ENCODE measurements around the gene NDUFA9.

Gene NDUFA9

DNA sequence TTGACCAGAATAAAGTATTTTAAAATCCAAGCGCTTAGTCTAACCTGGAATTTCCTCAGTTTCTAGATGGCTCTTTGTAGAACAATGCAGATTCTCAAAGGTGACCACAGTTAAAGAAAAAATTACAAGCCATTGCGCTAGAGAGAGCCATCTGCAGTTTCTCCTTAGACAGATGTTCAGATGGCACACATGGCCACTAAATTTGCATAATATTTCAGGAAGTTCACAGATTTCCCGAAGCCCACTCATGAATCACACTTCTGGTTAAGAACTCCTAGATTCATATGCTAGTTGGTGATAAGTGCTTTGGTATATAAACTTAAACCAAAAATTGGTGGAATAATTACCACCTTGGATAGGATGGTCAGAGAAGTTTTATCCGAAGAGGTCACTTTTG, 812 bp upstream of the NDUFA9 start:
- no peak for TF ChIP-seq ZFX (IDR thresholded peaks at IDR 0.05)
- TF ChIP-seq, protein P1, sequence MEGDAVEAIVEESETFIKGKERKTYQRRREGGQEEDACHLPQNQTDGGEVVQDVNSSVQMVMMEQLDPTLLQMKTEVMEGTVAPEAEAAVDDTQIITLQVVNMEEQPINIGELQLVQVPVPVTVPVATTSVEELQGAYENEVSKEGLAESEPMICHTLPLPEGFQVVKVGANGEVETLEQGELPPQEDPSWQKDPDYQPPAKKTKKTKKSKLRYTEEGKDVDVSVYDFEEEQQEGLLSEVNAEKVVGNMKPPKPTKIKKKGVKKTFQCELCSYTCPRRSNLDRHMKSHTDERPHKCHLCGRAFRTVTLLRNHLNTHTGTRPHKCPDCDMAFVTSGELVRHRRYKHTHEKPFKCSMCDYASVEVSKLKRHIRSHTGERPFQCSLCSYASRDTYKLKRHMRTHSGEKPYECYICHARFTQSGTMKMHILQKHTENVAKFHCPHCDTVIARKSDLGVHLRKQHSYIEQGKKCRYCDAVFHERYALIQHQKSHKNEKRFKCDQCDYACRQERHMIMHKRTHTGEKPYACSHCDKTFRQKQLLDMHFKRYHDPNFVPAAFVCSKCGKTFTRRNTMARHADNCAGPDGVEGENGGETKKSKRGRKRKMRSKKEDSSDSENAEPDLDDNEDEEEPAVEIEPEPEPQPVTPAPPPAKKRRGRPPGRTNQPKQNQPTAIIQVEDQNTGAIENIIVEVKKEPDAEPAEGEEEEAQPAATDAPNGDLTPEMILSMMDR (conservative IDR thresholded peaks at IDR 0.05) = no peak
- H3K27ac ChIP-seq = peak overlapping the region; percentile 86

DNA sequence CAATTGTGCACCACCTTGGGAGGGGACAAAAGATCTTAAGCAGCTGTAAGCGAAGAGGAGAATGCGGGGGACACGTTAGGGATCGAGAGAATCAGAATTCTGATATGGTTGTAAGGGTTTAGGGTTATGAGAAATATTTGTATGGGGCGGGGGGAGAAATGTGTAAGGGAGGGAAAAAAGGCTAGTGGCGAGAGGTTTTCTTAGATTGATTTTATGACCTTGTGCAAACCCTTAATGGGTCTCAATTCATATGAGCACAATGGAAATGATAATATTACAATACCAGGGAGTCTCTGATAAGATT, 396 bp downstream of the NDUFA9 start:
- no peak for TF ChIP-seq ZFX (IDR thresholded peaks at IDR 0.05)
- TF ChIP-seq, protein P1 (conservative IDR thresholded peaks at IDR 0.05) = no peak
- peak overlapping the region; percentile 86 for H3K27ac ChIP-seq

GRCh38 chr12:4653257-4653656, 4.3 kb downstream of the NDUFA9 start:
- no peak overlapping the region for H3K27ac ChIP-seq
- TF ChIP-seq, protein P1 (conservative IDR thresholded peaks at IDR 0.05) = no peak
- TF ChIP-seq ZFX (IDR thresholded peaks at IDR 0.05) = no peak

DNA sequence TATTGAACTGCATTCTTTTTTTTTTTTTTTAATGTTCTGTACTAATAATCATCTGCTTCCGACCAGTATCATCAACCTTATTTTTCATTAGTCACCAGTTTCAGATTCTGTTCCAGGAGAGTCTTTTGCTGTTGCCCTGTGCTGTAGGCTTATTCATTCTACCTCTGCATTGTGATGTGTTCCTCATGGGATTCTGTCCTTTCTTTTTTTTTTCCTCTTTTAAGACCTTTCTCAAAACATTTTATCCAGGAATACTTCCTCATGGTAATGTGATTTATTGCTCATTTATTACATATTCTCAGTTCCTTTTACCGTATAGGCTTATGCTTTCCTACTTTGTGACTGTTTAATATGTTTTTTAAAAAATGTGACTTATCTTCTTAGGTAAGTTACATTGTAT, 4.8 kb downstream of the NDUFA9 start:
- TF ChIP-seq, protein P1 (conservative IDR thresholded peaks at IDR 0.05) = no peak
- no peak for TF ChIP-seq ZFX (IDR thresholded peaks at IDR 0.05)

GRCh38 chr12:4663971-4664505, 15.1 kb downstream of the NDUFA9 start:
- no peak for TF ChIP-seq ZFX (IDR thresholded peaks at IDR 0.05)
- TF ChIP-seq, protein P1 (conservative IDR thresholded peaks at IDR 0.05) = no peak
- H3K27ac ChIP-seq = no peak overlapping the region

More for the DNA sequence above, 4.8 kb downstream of the NDUFA9 start:
- H3K27ac ChIP-seq = no peak overlapping the region

DNA sequence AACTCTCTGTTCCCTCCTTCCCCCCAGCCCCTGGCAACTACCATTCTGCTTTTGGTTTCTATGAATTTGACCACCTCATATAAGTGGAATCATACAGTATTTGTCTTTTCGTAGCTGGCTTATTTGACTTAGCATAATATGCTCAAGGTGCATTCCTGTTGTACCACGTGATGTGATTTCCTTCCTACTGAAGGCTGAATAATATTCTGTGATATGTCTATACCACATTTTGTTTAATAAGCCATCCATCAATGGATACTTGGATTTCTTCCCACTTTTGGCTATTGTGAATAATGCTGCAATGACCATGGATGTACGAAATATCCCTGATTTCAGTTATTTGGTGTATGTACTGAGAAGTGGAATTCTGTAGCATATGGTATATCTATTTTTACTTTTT, 16.3 kb downstream of the NDUFA9 start:
- H3K27ac ChIP-seq = no peak overlapping the region
- TF ChIP-seq, protein P1 (conservative IDR thresholded peaks at IDR 0.05) = no peak
- no peak for TF ChIP-seq ZFX (IDR thresholded peaks at IDR 0.05)

DNA sequence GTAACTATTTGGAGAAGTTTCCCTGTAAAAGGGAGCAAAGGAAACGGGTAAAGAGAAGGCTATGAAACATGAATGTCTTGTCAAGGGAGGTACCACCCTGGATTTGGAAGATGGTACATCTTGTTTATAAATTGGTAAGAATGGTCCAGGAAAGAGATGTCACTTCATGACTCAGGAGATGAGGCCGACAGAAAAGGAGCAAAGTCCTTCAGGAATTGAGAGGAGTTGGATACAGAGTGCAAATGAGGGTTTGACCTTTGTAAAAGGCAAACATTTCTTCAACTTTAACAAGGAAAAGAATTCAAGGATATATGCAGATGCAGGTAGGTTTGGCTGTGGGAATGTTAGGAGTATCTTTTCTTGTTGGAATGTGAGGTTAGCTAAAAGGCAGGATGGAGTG, 30.8 kb downstream of the NDUFA9 start:
- no peak for TF ChIP-seq ZFX (IDR thresholded peaks at IDR 0.05)
- TF ChIP-seq, protein P1 (conservative IDR thresholded peaks at IDR 0.05) = no peak
- no peak overlapping the region for H3K27ac ChIP-seq

Data from C4-2B (cell line).